Endothelial cell of umbilical vein (primary cell): ENCODE measurements around the gene F5.

Experiments used
- EZH2 ChIP-seq: IDR thresholded peaks from 2 replicates; pipeline ENCODE4 v1.6.1; 2012; ENCODE audit warnings: borderline replicate concordance, low read depth, mild to moderate bottlenecking, moderate library complexity, low read length, inconsistent platforms; ENCODE audit not compliant: severe bottlenecking
- FOS ChIP-seq: IDR thresholded peaks from 2 replicates; pipeline ENCODE4 v1.6.1; 2011; ENCODE audit warnings: mild to moderate bottlenecking, low read length, moderate library complexity, borderline replicate concordance; ENCODE audit not compliant: insufficient read depth
- MYC ChIP-seq: IDR thresholded peaks from one replicate; pipeline ENCODE4 v1.6.1; 2011; ENCODE audit warnings: mild to moderate bottlenecking, low read depth, low read length
- POLR2A ChIP-seq: IDR thresholded peaks from 2 replicates; pipeline ENCODE4 v1.6.1; 2012; ENCODE audit warnings: low read depth, mild to moderate bottlenecking, control low read depth, low read length
- POLR2AphosphoS5 ChIP-seq: IDR thresholded peaks from 2 replicates; pipeline ENCODE4 v1.6.1; 2012; ENCODE audit warnings: low read depth, mild to moderate bottlenecking, control low read depth, low read length, moderate library complexity; ENCODE audit not compliant: insufficient read depth
- TF ChIP-seq, protein P1 (sequence below), 2 donors: IDR thresholded peaks; 1 replicate in 1 of 2; 2 replicates in 1 of 2; pipeline ENCODE4 v1.5.1; 2011; ENCODE audit warnings: low read length in 2 of 2, mild to moderate bottlenecking in 2 of 2, moderate library complexity in 2 of 2, control low read depth in 1 of 2, inconsistent platforms in 1 of 2, low read depth in 1 of 2; ENCODE audit not compliant: insufficient read depth in 1 of 2; ENCODE audit errors: extremely low read depth in 1 of 2
- TF ChIP-seq, protein P2 (sequence below): IDR thresholded peaks from 2 replicates; pipeline ENCODE4 v1.6.1; 2011; ENCODE audit not compliant: insufficient read depth, insufficient read length

DNA sequence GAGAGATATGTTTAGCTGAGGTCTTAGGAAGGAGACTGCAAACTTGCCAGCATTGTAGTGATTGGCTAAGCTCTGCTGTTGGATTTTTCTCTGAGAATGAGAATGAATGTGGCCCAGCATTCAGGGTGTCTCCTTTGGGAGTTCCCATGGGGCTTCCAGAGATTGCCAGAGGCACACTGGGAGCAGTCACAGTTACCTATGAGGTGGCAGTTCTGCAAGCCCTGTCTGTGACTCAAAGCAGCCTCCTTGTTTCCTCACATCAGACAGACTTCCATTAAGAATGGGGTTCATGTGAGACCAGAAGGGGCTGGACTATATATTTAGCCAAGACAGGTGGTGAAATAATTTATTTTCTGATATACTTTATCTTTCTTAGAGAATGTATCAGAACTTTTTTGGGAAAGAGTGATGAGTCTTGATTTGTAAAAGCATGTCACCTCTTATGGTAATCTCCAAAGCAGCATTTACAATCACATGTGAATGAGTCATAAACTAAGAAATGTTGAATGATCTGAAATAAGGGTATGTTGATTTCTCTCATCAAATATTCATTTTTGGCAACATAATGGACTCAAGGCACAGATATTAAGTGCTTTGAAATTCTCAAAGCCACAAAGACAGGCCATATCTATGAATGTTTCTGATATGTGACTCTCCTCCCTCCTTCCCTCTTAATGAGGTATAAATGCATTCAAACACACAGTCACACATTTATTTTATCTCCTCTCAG lies 91.1 kb downstream of the F5 start:
- TF ChIP-seq MYC = no peak
- TF ChIP-seq FOS = no peak
- TF ChIP-seq, protein P1, sequence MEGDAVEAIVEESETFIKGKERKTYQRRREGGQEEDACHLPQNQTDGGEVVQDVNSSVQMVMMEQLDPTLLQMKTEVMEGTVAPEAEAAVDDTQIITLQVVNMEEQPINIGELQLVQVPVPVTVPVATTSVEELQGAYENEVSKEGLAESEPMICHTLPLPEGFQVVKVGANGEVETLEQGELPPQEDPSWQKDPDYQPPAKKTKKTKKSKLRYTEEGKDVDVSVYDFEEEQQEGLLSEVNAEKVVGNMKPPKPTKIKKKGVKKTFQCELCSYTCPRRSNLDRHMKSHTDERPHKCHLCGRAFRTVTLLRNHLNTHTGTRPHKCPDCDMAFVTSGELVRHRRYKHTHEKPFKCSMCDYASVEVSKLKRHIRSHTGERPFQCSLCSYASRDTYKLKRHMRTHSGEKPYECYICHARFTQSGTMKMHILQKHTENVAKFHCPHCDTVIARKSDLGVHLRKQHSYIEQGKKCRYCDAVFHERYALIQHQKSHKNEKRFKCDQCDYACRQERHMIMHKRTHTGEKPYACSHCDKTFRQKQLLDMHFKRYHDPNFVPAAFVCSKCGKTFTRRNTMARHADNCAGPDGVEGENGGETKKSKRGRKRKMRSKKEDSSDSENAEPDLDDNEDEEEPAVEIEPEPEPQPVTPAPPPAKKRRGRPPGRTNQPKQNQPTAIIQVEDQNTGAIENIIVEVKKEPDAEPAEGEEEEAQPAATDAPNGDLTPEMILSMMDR (IDR thresholded peaks at IDR 0.05; ENCODE audit: extremely low read depth in 1 of 2, insufficient read depth in 1 of 2, low read depth in 1 of 2, low read length in 2 of 2) = no peak
- TF ChIP-seq EZH2 = no peak
- no peak for TF ChIP-seq POLR2AphosphoS5
- no peak for TF ChIP-seq POLR2A
- TF ChIP-seq, protein P2, sequence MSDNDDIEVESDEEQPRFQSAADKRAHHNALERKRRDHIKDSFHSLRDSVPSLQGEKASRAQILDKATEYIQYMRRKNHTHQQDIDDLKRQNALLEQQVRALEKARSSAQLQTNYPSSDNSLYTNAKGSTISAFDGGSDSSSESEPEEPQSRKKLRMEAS = no peak
